Mononuclear cell (primary cell): ENCODE results near the gene PSAPL1. TPM values are rescaled to one million over a fixed set of nuclear protein-coding genes. Genes with fewer than 3 reads are reported as not detected.

Experiments
- H3K27me3 ChIP-seq: 2 replicates; pipeline ENCODE4 v1.6.0; 2011; ENCODE audit warnings: low read length, control low read depth; ENCODE audit not compliant: insufficient read depth
- H3K4me1 ChIP-seq: 2 replicates; pipeline ENCODE4 v1.5.1; 2011; ENCODE audit warnings: mild to moderate bottlenecking, low read length, control low read depth; ENCODE audit not compliant: insufficient read depth
- H3K4me3 ChIP-seq: 2 replicates; pipeline ENCODE4 v1.5.1; 2011; ENCODE audit warnings: mild to moderate bottlenecking, low read length, moderate library complexity
- H3K9me3 ChIP-seq: 2 replicates; pipeline ENCODE4 v1.5.1; 2011; ENCODE audit warnings: low read depth, mild to moderate bottlenecking, control low read depth, low read length
- total RNA-seq: library from RNA; depleted of rRNA; stranded (reverse); fragments of >200 nt; gene quantifications from one replicate; pipeline ENCODE4 v1.2.3, GENCODE V29; 2012

The PSAPL1 gene, protein sequence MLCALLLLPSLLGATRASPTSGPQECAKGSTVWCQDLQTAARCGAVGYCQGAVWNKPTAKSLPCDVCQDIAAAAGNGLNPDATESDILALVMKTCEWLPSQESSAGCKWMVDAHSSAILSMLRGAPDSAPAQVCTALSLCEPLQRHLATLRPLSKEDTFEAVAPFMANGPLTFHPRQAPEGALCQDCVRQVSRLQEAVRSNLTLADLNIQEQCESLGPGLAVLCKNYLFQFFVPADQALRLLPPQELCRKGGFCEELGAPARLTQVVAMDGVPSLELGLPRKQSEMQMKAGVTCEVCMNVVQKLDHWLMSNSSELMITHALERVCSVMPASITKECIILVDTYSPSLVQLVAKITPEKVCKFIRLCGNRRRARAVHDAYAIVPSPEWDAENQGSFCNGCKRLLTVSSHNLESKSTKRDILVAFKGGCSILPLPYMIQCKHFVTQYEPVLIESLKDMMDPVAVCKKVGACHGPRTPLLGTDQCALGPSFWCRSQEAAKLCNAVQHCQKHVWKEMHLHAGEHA
- not detected for total RNA-seq

DNA sequence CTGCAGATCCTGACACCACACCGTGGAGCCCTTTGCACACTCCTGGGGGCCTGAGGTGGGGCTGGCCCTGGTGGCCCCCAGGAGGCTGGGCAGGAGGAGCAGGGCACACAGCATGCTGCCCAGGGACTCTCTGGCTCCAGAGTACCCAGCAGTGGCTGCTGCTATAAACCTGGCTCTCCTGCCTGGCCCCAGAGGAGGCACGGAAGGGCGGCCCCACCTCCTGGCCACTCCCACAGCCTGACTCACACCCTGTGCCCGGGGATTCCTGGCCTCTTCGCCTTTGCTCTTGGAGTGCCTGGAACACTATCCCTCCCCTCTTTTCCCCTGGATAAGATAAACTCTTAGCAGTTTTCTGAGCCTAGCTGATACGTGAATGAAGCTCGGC is at the start of gene PSAPL1:
PSAPL1 (minus strand) TSS at position 165 of the 385 bp plus-strand sequence; CDS start at position 114, 51 bp downstream.
- H3K27me3 ChIP-seq = no peaks in the 10 kb centered on the region
- no peaks in the 10 kb centered on the region for H3K9me3 ChIP-seq
- H3K4me1 ChIP-seq = no peaks in the 10 kb centered on the region
- H3K4me3 ChIP-seq = no peak within 1 kb of the TSS

DNA sequence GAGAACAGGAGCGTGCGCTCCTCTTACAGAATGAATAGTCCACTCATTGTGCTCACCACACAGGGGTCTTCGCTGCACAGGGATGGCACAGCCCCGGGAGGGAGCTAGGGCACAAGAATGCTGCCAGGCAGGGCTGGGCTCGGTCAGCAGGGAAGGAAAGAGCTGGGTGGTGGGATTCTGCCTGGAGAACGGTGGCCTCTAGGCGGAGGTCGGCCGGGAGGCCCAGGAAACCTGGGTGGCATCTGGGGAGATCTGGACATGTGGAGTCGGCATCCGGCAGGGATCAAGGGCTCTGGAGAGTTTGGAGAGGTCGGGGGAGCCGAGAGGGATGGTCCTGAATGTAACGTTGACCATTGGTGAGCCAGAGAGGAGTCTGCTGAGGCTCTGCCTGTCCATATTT is 46.5 kb upstream of the PSAPL1 start:
- Histone ChIP-seq H3K4me3 (no peak overlapping the region), H3K4me1 (no peaks in the 10 kb centered on the region), H3K27me3 (no peaks in the 10 kb centered on the region), H3K9me3 (no peaks in the 10 kb centered on the region)

DNA sequence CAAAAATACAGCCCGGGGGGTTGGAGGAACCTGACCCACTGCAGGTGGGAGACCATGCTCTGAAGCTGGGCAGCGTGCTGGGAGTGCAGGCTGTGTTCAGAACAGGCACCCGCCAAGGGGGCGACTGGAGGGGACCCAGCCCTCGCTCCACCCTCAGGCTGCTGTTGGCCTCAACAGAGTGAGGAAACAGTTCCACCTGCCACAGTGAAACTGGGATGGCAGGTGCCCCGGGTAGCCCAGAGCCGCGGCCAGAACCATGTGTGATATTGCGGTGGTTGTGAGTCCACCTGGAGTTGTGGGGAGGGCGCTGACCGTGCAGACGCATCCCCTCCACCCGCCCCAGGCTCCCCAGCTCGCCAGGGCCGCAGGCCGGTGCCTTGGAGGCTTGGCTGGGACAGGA is 45.7 kb upstream of the PSAPL1 start:
- Histone ChIP-seq H3K4me1 (no peaks in the 10 kb centered on the region), H3K9me3 (no peaks in the 10 kb centered on the region), H3K4me3 (no peak overlapping the region)

DNA sequence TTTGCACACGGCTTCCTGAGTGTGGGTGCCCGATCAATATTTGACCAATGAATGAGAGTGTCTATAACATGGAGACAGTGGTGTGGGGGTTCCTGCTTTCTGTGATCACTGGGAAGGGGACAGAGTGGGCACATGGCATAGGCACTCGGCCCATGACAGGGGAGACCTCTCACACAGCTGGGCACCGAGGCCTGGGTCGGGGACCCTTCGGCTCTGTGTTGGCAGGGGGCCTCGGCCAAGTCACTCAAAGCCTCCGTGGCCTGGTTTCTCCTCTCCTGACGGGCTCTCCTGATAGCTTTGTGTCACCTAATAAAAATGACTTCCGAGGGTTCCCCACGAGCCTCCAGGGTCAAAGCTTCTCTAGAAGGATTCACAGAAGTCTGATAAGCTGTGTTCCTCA is 43.9 kb upstream of the PSAPL1 start:
- Histone ChIP-seq H3K27me3 (no peaks in the 10 kb centered on the region), H3K9me3 (no peaks in the 10 kb centered on the region), H3K4me3 (no peak overlapping the region), H3K4me1 (no peaks in the 10 kb centered on the region)

More for the DNA sequence above, 45.7 kb upstream of the PSAPL1 start:
- no peaks in the 10 kb centered on the region for H3K27me3 ChIP-seq

DNA sequence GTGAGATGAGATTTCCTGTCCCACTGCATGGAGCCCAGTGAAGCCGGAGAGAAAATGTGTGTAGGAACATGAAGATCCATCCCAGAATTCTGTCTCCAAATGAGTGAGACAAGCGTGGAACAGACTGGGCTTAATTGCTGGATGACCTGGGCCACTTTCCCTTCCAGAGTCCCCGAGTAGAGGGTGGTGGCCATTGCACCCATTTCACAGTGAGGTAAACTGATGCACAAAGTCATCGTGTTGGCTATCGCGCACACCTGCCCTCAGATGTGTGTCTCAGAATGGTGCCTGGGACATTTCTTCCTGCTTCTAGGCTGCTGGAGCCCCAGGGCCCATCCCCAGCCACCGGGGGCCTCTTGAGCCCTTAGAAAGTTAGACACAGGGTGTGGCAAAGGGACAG is 43.0 kb upstream of the PSAPL1 start:
- Histone ChIP-seq H3K9me3 (no peaks in the 10 kb centered on the region), H3K4me1 (no peaks in the 10 kb centered on the region), H3K4me3 (no peak overlapping the region), H3K27me3 (no peaks in the 10 kb centered on the region)

DNA sequence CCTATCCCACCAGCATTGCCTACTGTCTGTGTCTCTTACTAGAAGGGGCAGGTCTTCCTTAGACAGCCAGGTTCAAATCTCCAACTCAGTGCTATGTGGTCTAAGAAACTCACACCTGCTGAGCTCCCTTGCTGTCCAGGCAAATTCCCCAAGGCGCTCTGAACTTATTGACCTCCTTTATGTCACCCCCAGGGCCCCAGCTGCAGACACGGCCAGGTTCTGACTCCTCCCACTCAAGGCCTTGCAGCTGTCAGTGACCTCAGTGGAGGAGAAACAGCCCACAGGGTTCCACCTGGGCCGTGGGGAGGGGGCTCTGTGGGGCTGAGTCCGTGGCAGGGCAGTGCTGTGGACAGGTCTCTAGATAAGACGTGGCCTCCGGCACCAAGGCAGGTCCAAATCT is 42.1 kb upstream of the PSAPL1 start:
- no peaks in the 10 kb centered on the region for H3K4me1 ChIP-seq
- no peak overlapping the region for H3K4me3 ChIP-seq
- no peaks in the 10 kb centered on the region for H3K27me3 ChIP-seq
- H3K9me3 ChIP-seq = no peaks in the 10 kb centered on the region

DNA sequence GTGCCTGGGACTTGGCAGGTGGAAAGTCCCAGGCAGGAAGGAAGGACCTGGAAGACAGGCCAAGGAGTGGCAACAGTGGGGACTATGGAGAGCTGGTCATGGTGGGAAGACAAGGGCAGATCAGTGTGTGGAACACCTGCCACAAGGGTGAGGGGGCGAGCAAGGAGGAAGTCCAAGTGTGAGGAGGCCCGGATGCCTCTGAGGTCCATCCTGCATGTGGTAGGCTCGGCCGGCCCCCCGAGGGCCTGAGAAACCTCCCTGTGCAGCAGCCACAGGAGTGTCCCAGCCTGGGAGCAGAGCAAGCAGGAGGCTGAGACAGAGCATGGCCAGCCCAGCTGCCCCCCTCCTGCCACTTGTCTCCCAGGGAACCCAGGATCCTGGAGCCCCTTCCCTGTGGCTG is 40.5 kb upstream of the PSAPL1 start:
- H3K4me3 ChIP-seq = no peak overlapping the region
- H3K27me3 ChIP-seq = no peaks in the 10 kb centered on the region
- no peaks in the 10 kb centered on the region for H3K9me3 ChIP-seq
- H3K4me1 ChIP-seq = no peaks in the 10 kb centered on the region

DNA sequence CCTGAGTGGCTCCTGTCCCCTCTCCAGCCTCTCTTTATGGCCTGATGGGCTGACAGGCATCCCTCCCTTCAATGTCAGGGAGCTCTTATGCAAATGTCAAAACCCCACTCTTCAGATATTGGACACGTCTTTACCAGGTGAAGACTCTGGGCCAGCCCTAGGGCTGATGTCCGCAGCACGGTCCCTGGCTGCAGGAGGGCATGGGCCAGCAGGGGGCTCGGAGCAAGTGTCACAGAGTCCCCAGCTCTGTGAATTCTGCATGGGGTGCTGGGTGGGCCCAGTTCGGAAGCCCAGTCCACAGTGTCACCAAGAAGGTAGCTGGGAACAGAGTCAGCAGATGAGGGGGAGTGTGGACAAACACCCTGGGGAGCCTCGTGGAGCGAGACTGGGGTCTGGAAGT is 39.6 kb upstream of the PSAPL1 start:
- H3K4me3 ChIP-seq = no peak overlapping the region
- no peaks in the 10 kb centered on the region for H3K9me3 ChIP-seq
- no peaks in the 10 kb centered on the region for H3K4me1 ChIP-seq
- H3K27me3 ChIP-seq = no peaks in the 10 kb centered on the region

DNA sequence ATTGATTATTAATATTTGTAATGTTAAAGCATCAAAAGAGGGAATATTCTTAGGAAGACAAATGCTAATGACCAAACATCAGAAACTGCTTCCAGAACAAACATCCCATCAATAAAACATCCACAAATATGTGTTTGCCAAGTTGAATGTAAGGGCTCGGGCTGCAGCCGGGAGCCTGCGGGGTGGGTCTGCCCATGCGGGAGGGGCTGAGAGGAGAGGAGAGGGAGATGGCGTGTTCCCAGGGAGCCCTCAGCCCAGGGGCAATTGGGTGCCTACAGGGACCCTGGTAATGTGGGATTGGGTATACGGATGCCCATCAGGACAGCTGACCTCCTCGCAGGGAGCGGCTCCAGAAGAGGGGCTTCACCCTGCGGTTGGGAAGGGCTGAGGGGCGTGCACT is 38.4 kb upstream of the PSAPL1 start:
- Histone ChIP-seq H3K4me1 (no peaks in the 10 kb centered on the region), H3K27me3 (no peaks in the 10 kb centered on the region), H3K4me3 (no peak overlapping the region), H3K9me3 (no peaks in the 10 kb centered on the region)

DNA sequence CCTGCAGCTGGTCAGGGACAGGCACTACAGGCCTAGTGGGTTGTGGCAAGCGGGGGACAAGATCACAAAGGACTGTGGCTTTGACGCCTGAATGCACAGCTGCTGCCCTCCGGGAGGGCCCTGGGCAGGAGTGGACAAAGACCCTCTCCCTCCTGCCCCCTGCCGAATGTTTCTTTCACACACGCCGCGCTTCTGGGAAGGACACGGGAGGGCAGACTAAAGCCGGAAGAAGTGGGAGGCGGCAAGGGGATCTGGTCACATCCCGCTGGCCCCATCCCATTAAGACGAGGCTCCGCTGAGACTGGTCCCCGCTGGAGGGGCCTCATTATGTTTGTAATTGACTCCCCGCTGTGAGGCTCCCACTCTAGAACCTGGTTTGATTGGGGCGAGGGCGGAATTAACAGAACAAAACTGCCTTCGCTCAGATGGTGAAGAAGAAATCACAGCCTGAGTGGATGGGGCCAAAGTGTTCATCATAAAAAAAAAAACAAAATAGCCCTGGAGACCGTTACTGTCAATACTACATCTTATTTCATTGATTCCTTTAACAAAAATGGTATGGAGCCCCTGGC is 37.8 kb upstream of the PSAPL1 start:
- H3K4me1 ChIP-seq = no peaks in the 10 kb centered on the region
- no peaks in the 10 kb centered on the region for H3K27me3 ChIP-seq
- H3K9me3 ChIP-seq = no peaks in the 10 kb centered on the region
- no peak overlapping the region for H3K4me3 ChIP-seq

DNA sequence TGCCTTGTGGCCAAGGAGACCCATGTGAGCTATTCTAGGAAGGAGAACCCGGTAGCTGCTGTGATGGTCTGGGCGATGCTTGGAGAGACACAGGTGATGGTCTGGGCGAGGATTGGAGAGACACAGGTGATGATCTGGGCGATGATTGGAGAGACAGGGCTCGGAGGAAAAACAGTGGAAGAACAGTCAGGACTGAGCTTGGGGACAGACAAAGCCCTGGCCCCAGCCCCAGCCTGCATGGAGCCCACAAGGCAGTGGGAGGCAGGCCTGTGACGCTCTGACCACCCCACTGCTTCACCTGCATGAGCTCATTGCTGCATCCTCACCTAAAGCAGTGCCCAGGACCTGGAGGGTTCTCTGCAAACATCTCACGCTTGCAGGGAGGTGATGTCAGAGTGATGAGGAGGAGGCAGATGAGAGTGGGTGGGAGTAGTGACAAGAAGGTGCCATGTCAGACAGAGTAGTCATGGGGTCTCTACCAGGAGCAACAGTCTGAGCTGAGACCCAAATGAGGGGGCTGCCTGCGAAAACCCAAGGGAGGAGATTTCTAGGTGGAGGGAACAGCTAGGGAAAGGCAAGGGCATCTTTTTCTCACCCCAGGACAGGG is 35.9 kb upstream of the PSAPL1 start:
- Histone ChIP-seq H3K4me1 (no peaks in the 10 kb centered on the region), H3K9me3 (no peaks in the 10 kb centered on the region), H3K4me3 (no peak overlapping the region), H3K27me3 (no peaks in the 10 kb centered on the region)

DNA sequence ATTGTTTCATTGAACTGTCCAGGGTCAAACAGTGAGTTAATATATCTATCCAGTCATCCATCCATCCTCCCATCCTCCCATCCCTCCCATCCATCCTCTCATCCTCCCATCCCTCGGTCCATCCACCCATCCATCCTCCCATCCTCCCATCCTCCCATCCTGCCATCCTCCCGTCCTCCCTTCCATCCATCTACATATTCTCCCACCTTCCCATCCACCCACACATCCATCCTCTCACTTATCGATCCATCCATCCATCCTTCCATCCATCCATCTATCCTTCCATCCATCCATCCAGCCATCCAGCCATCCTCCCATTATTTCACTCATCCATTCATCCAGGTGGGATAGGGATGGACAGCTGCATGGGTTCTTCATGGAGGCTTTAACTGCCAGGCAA is 35.4 kb upstream of the PSAPL1 start:
- Histone ChIP-seq H3K4me1 (no peaks in the 10 kb centered on the region), H3K9me3 (no peaks in the 10 kb centered on the region), H3K27me3 (no peaks in the 10 kb centered on the region)

DNA sequence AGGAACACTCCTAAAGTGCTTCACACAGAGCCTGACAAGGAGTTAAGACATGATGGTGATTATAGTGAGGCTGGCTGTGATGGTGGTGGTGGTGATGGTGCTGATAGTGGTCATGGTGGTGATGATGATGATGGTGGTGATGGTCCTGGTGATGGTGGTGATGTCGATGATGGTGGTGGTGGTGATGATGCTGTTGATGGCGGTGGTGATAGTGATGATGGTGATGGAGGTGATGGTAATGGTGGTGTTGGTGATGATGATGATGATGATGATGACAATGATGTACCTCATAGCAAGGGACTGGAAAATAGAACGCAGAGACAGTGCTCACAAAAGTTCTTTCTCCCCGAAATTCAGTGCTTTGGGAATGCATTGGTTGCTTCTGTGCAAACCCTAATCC is 34.3 kb upstream of the PSAPL1 start:
- Histone ChIP-seq H3K27me3 (no peaks in the 10 kb centered on the region), H3K9me3 (no peaks in the 10 kb centered on the region), H3K4me1 (no peaks in the 10 kb centered on the region), H3K4me3 (no peak overlapping the region)

More for the DNA sequence above, 35.4 kb upstream of the PSAPL1 start:
- no peak overlapping the region for H3K4me3 ChIP-seq

DNA sequence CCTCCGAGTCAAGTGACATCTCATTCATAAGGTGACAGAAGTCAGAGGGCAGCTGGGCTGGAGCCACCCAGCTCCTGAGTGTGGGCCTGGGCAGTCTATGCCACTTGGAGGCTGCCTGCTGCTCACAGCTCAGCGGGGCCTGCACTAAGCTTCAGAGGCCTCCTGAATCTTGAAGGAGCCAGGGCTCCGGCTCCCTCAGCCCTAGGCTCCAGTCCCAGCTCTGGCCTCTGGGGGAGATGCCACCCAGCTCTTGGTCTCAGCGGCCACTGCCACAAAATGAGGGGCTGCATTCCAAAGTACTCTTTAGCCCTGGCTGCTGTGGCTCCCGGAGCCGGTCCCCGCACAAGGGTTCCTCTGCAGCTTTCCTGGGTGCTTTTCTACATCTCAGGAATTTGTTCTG is 32.7 kb upstream of the PSAPL1 start:
- Histone ChIP-seq H3K4me1 (no peaks in the 10 kb centered on the region), H3K9me3 (no peaks in the 10 kb centered on the region), H3K27me3 (no peaks in the 10 kb centered on the region), H3K4me3 (no peak overlapping the region)

DNA sequence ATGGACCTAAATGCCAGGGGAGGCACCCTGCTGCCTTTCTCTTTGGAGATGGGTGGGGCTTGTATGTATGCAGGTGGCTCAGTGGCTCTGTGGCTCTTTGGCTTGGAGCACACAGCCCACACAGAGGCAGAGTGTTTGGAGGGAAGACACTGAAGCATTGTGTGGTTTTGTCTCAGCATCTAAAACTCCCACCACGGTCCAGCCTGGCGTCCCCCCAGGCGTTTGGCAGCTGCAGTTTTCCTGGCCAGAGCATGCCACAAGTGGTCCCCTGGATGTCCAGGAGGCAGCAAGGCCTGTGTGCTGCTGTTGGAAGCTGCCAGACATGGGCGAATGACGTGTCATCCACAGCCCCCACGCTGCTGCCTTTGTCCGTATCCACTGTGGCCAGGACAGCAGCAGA is 32.2 kb upstream of the PSAPL1 start:
- H3K9me3 ChIP-seq = no peaks in the 10 kb centered on the region
- no peak overlapping the region for H3K4me3 ChIP-seq

More for the DNA sequence above, 32.2 kb upstream of the PSAPL1 start:
- Histone ChIP-seq H3K4me1 (no peaks in the 10 kb centered on the region), H3K27me3 (no peaks in the 10 kb centered on the region)
